ENCODE data around the gene ADGRF5.

Gene ADGRF5

GRCh38 chr6:46894433-46894832 is 27.3 kb downstream of the ADGRF5 start:
- H3K27me3 ChIP-seq (ENCODE audit: insufficient read depth, insufficient read length): no peaks in the 10 kb centered on the region
- no peak for DNase-seq (ENCODE audit: low read depth, low spot score)
- H3K36me3 ChIP-seq (ENCODE audit: insufficient read depth, insufficient read length, low read length): no peaks in the 10 kb centered on the region
- H3K4me3 ChIP-seq (ENCODE audit: insufficient read length, low read depth): no peak overlapping the region
- H3K9ac ChIP-seq (ENCODE audit: insufficient read length, low read depth): no peak overlapping the region
- H3K4me1 ChIP-seq (ENCODE audit: insufficient read depth, insufficient read length): no peaks in the 10 kb centered on the region
- TF ChIP-seq SUZ12 (IDR thresholded peaks at IDR 0.05; ENCODE audit: extremely low read depth, insufficient read depth, insufficient read length): no peak
- TF ChIP-seq YY1 (IDR thresholded peaks at IDR 0.05; ENCODE audit: insufficient read depth, insufficient read length): no peak
- TF ChIP-seq ZNF274 (IDR thresholded peaks at IDR 0.05; ENCODE audit: low read depth, low read length): no peak
- H3K9me3 ChIP-seq (ENCODE audit: insufficient read depth, low read length): no peaks in the 10 kb centered on the region

GRCh38 chr6:46893648-46894047 is 28.1 kb downstream of the ADGRF5 start:
- Histone ChIP-seq H3K27me3 (ENCODE audit: insufficient read depth, insufficient read length) (no peaks in the 10 kb centered on the region), H3K9me3 (ENCODE audit: insufficient read depth, low read length) (no peaks in the 10 kb centered on the region), H3K36me3 (ENCODE audit: insufficient read depth, insufficient read length, low read length) (no peaks in the 10 kb centered on the region), H3K4me1 (ENCODE audit: insufficient read depth, insufficient read length) (no peaks in the 10 kb centered on the region), H3K9ac (ENCODE audit: insufficient read length, low read depth) (no peak overlapping the region), H3K4me3 (ENCODE audit: insufficient read length, low read depth) (no peak overlapping the region)
- DNase-seq (ENCODE audit: low read depth, low spot score): no peak
- TF ChIP-seq SUZ12 (IDR thresholded peaks at IDR 0.05; ENCODE audit: extremely low read depth, insufficient read depth, insufficient read length) (no peak), ZNF274 (IDR thresholded peaks at IDR 0.05; ENCODE audit: low read depth, low read length) (no peak), YY1 (IDR thresholded peaks at IDR 0.05; ENCODE audit: insufficient read depth, insufficient read length) (no peak)

- no peak for TF ChIP-seq YY1 (IDR thresholded peaks at IDR 0.05; ENCODE audit: insufficient read depth, insufficient read length)
- TF ChIP-seq ZNF274 (IDR thresholded peaks at IDR 0.05; ENCODE audit: low read depth, low read length): no peak
- TF ChIP-seq SUZ12 (IDR thresholded peaks at IDR 0.05; ENCODE audit: extremely low read depth, insufficient read depth, insufficient read length): no peak
- no peaks in the 10 kb centered on the region for H3K36me3 ChIP-seq (ENCODE audit: insufficient read depth, insufficient read length, low read length)
- no peak overlapping the region for H3K9ac ChIP-seq (ENCODE audit: insufficient read length, low read depth)
- H3K4me3 ChIP-seq (ENCODE audit: insufficient read length, low read depth): no peak overlapping the region
- H3K4me1 ChIP-seq (ENCODE audit: insufficient read depth, insufficient read length): no peaks in the 10 kb centered on the region
- no peaks in the 10 kb centered on the region for H3K27me3 ChIP-seq (ENCODE audit: insufficient read depth, insufficient read length)
- no peaks in the 10 kb centered on the region for H3K9me3 ChIP-seq (ENCODE audit: insufficient read depth, low read length)
- DNase-seq (ENCODE audit: low read depth, low spot score): no peak
These were observed 30.4 kb downstream of the ADGRF5 start for GRCh38 chr6:46891252-46891795.

GRCh38 chr6:46888578-46888977 is 33.2 kb downstream of the ADGRF5 start:
- Histone ChIP-seq H3K4me1 (ENCODE audit: insufficient read depth, insufficient read length) (no peaks in the 10 kb centered on the region), H3K4me3 (ENCODE audit: insufficient read length, low read depth) (no peak overlapping the region), H3K9ac (ENCODE audit: insufficient read length, low read depth) (no peak overlapping the region), H3K27me3 (ENCODE audit: insufficient read depth, insufficient read length) (no peaks in the 10 kb centered on the region), H3K36me3 (ENCODE audit: insufficient read depth, insufficient read length, low read length) (no peaks in the 10 kb centered on the region), H3K9me3 (ENCODE audit: insufficient read depth, low read length) (no peaks in the 10 kb centered on the region)
- TF ChIP-seq ZNF274 (IDR thresholded peaks at IDR 0.05; ENCODE audit: low read depth, low read length) (no peak), YY1 (IDR thresholded peaks at IDR 0.05; ENCODE audit: insufficient read depth, insufficient read length) (no peak), SUZ12 (IDR thresholded peaks at IDR 0.05; ENCODE audit: extremely low read depth, insufficient read depth, insufficient read length) (no peak)
- no peak for DNase-seq (ENCODE audit: low read depth, low spot score)

- TF ChIP-seq YY1 (IDR thresholded peaks at IDR 0.05; ENCODE audit: insufficient read depth, insufficient read length) (no peak), SUZ12 (IDR thresholded peaks at IDR 0.05; ENCODE audit: extremely low read depth, insufficient read depth, insufficient read length) (no peak), ZNF274 (IDR thresholded peaks at IDR 0.05; ENCODE audit: low read depth, low read length) (no peak)
- H3K4me1 ChIP-seq (ENCODE audit: insufficient read depth, insufficient read length): no peaks in the 10 kb centered on the region
- H3K4me3 ChIP-seq (ENCODE audit: insufficient read length, low read depth): no peak overlapping the region
- no peak for DNase-seq (ENCODE audit: low read depth, low spot score)
- H3K36me3 ChIP-seq (ENCODE audit: insufficient read depth, insufficient read length, low read length): no peaks in the 10 kb centered on the region
- no peaks in the 10 kb centered on the region for H3K27me3 ChIP-seq (ENCODE audit: insufficient read depth, insufficient read length)
- H3K9me3 ChIP-seq (ENCODE audit: insufficient read depth, low read length): no peaks in the 10 kb centered on the region
- no peak overlapping the region for H3K9ac ChIP-seq (ENCODE audit: insufficient read length, low read depth)
These were observed 33.7 kb downstream of the ADGRF5 start for GRCh38 chr6:46888031-46888430.

GRCh38 chr6:46882645-46883044 is 39.1 kb downstream of the ADGRF5 start:
- no peaks in the 10 kb centered on the region for H3K27me3 ChIP-seq (ENCODE audit: insufficient read depth, insufficient read length)
- no peak overlapping the region for H3K4me3 ChIP-seq (ENCODE audit: insufficient read length, low read depth)
- H3K9ac ChIP-seq (ENCODE audit: insufficient read length, low read depth): no peak overlapping the region
- H3K9me3 ChIP-seq (ENCODE audit: insufficient read depth, low read length): no peaks in the 10 kb centered on the region
- no peak for DNase-seq (ENCODE audit: low read depth, low spot score)
- H3K36me3 ChIP-seq (ENCODE audit: insufficient read depth, insufficient read length, low read length): no peaks in the 10 kb centered on the region
- TF ChIP-seq ZNF274 (IDR thresholded peaks at IDR 0.05; ENCODE audit: low read depth, low read length): no peak
- no peak for TF ChIP-seq YY1 (IDR thresholded peaks at IDR 0.05; ENCODE audit: insufficient read depth, insufficient read length)
- no peak for TF ChIP-seq SUZ12 (IDR thresholded peaks at IDR 0.05; ENCODE audit: extremely low read depth, insufficient read depth, insufficient read length)
- no peaks in the 10 kb centered on the region for H3K4me1 ChIP-seq (ENCODE audit: insufficient read depth, insufficient read length)

- Histone ChIP-seq H3K4me3 (ENCODE audit: insufficient read length, low read depth) (no peak overlapping the region), H3K27me3 (ENCODE audit: insufficient read depth, insufficient read length) (no peaks in the 10 kb centered on the region), H3K36me3 (ENCODE audit: insufficient read depth, insufficient read length, low read length) (no peaks in the 10 kb centered on the region), H3K9me3 (ENCODE audit: insufficient read depth, low read length) (no peaks in the 10 kb centered on the region), H3K4me1 (ENCODE audit: insufficient read depth, insufficient read length) (no peaks in the 10 kb centered on the region), H3K9ac (ENCODE audit: insufficient read length, low read depth) (no peak overlapping the region)
- TF ChIP-seq SUZ12 (IDR thresholded peaks at IDR 0.05; ENCODE audit: extremely low read depth, insufficient read depth, insufficient read length): no peak
- no peak for TF ChIP-seq YY1 (IDR thresholded peaks at IDR 0.05; ENCODE audit: insufficient read depth, insufficient read length)
- TF ChIP-seq ZNF274 (IDR thresholded peaks at IDR 0.05; ENCODE audit: low read depth, low read length): no peak
- no peak for DNase-seq (ENCODE audit: low read depth, low spot score)
These were observed 42.7 kb downstream of the ADGRF5 start for GRCh38 chr6:46879003-46879402.
